Skeletal muscle satellite cell (primary cell): ENCODE measurements around the gene DNAJC22.

Experiments
- H3K27me3 ChIP-seq: 2 replicates; pipeline ENCODE4 v1.7.0; 2013; ENCODE audit warnings: low read length; ENCODE audit not compliant: control insufficient read depth, insufficient read depth
- H3K36me3 ChIP-seq: 2 replicates; pipeline ENCODE4 v1.7.0; 2013; ENCODE audit warnings: mild to moderate bottlenecking, control low read depth, low read length; ENCODE audit not compliant: insufficient read depth
- H3K4me1 ChIP-seq: 2 replicates; pipeline ENCODE4 v1.7.0; 2013; ENCODE audit warnings: low read length; ENCODE audit not compliant: control insufficient read depth, insufficient read depth
- H3K4me2 ChIP-seq: 2 replicates; pipeline ENCODE4 v1.7.0; 2013; ENCODE audit warnings: mild to moderate bottlenecking, low read length
- H3K4me3 ChIP-seq: 2 replicates; pipeline ENCODE4 v1.7.0; 2013; ENCODE audit warnings: low read length
- H3K9ac ChIP-seq: 2 replicates; pipeline ENCODE4 v1.7.0; 2013; ENCODE audit warnings: mild to moderate bottlenecking, low read depth, low read length, moderate library complexity
- H3K9me3 ChIP-seq: replicated peaks from 2 replicates; pipeline ENCODE4 v1.7.0; 2013; ENCODE audit warnings: mild to moderate bottlenecking, control low read depth, low read length

The DNAJC22 gene

DNA sequence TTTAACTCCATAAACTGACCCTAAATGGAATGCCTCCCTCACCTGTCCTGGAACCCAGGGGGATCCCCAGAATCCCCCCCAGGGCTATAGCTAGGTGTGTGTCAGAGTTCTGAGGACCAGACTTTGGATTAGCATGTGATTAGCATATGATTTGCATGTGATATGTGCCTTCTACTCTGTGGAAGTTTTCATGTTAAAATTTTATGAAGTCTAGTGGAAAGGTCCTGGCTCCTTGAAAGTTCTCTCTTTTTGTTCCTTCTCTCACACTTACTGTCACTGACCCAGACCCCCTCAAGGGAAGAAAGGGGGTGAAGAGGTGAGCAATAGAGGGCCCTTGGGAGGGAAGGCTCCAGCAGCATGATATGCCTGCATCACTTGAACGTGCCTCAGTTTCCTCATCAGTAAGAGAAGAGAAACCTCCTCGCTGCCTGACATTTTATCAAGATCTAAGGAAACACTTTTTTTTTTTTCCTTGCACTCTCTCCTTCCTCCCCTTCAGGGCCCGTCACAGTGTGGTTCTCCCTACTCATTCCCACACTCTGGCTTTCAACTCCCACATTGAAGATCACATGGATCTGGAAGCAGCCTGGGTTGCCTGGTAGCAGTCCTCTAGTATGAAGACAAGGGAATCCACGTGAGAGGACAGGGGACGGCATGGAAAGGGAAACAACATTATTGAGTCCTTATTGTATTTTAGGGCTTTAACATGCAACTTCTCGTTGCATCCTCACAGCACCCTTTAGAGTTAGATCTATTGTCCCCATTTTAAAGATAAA is 6.4 kb upstream of the DNAJC22 start:
- H3K4me2 ChIP-seq = no peak overlapping the region
- H3K9me3 ChIP-seq = no peaks in the 10 kb centered on the region
- no peak overlapping the region for H3K4me3 ChIP-seq
- H3K9ac ChIP-seq = no peak overlapping the region
- peaks cover 49% of the 10 kb centered on the region for H3K27me3 ChIP-seq
- no peaks in the 10 kb centered on the region for H3K36me3 ChIP-seq
- H3K4me1 ChIP-seq = peaks cover 21% of the 10 kb centered on the region

DNA sequence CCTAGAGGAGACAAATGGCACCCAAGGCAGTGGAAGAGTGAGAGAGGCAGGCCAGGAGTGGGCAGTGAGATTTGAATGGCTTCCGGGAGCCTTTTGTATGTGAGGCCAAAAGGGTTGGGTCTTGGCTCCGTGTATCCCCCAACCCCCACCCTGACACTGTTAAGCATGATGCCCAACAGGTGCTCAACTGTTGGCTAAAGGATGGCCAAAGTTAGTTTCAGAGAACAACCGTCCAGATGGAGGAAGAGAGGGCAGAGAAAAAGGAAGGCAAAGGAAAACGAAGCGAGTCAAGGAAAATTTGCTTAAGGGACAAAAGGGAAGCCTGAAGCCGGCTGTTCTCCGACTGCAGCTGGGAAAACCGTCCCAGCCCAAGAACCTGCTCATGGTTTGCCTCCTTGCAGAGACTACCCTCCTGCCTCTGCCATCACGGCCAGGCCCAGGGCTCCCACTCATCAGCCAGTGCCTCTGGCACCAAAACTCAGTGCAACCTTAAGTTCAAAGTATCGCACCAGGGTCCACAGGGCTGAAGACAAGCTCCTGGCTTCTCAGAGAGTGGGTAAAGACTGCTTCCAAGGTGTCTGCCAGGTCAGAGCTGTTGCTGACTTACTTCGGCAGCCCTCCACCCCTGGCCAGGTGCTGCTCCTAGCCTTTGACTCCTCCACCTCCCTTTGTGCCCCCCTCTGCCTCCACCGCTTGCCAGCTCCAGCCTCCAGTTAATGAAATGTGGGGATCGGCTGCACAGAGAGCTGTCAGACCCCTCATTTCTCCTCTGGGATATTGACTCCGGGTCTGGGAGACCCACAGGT is 5.5 kb upstream of the DNAJC22 start:
- Histone ChIP-seq H3K4me1 (peaks cover 29% of the 10 kb centered on the region), H3K36me3 (no peaks in the 10 kb centered on the region), H3K9me3 (no peaks in the 10 kb centered on the region), H3K27me3 (peaks cover 50% of the 10 kb centered on the region), H3K4me2 (no peak overlapping the region), H3K9ac (no peak overlapping the region), H3K4me3 (no peak overlapping the region)

DNA sequence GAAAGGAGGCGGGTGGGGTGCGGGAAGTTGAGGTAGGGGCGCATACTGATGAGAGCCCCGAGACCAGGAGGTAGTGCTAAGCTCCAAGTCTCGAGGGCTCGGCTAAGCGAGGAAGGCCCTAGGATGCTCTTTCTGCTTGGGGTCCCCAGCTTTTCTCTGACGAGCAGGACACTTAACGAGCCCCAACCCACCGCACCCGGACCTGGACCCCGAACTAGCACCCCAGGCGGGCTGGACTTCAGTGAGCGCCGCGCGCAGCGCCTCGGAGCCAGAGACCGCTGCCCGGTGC is 5.0 kb upstream of the DNAJC22 start:
- Histone ChIP-seq H3K4me2 (peak overlapping the region; percentile 81), H3K27me3 (peaks cover 50% of the 10 kb centered on the region), H3K9ac (no peak overlapping the region), H3K9me3 (no peaks in the 10 kb centered on the region), H3K36me3 (no peaks in the 10 kb centered on the region), H3K4me1 (peaks cover 30% of the 10 kb centered on the region), H3K4me3 (no peak overlapping the region)

DNA sequence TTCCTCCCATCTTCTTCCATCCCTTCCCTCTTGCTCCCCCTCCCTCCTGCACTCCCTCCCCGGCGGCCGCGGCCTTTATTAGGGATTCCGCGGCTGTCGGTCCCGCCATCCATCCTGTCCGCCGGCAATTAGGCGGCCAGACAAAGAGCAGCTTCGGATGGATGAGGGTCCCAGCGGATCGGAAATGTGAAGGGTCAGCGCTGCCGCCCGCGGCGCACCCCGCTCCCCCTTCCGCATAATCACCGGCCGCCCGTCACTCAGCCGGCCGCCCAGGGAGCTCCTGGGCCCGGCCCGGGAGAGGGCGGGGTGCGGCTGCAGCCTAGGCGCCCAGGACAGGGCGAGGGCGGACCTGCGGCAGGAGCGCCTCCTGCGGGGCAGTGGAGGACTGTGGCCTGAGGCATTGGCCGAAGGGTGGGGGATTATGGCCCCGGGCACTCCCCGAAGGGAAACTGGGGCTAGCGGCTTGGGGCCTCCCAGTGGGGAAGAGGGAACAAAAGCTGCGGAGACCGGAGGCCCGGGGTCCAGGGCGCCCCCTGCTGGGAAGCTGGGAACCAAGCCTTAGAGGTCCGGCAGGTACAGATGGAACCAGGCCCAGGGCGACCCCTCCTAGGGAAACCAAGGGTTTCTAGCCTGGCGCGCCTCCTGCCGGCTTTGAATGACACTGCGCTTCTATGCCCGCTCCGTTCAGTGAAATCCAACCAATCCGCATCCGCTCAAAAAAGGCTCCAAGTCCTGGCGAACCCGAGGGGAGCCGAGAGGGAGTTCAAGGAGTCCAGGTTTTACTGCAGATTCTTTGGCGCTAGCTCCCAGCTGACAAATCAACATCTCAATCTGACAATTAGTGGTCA is 4.4 kb upstream of the DNAJC22 start:
- Histone ChIP-seq H3K36me3 (no peaks in the 10 kb centered on the region), H3K27me3 (peaks cover 53% of the 10 kb centered on the region), H3K9ac (peak overlapping the region; percentile 24), H3K4me1 (peaks cover 33% of the 10 kb centered on the region), H3K4me2 (peak overlapping the region; percentile 81), H3K9me3 (no peaks in the 10 kb centered on the region), H3K4me3 (peak overlapping the region; percentile 53)

DNA sequence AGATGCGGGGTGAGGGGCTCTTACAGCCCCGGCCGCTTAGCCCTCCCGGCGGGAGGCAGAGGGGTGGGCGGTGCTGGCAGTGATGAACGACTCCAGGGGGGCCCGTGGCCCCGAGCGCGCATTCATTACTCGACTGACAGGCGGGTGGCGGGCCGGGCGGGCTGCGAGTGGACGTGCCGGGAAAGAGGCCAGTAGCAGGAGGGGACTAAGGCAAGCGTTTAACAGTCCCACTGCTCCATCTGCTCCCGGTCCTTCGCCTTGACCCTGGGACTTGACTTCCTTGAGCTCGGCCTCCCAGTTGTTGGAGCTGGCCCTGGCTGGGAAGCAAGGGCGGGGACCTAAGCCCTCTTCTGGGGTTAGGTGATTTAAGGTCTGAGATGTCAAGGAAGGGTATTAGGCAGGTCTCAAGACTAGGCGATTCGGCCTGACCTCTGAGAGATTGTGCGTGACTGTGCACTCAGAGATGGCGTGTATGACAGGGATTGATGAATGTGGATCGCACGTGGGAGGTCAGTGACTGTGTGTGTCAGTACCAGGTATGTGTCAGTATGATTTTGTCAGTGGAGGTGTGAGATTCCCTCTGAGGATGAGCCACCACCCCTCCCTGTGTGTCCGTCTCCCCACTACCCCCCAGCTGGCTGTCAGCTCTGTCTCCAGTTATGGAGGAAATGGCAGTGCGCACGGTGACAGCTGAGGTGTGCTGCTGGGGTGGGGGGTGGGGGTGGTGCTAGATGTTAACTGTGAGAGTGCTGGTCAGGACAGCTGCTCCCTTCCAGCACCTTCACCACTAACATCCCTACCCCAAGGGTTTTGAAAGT is 3.6 kb upstream of the DNAJC22 start:
- H3K4me3 ChIP-seq = peak overlapping the region; percentile 53
- H3K9ac ChIP-seq = no peak overlapping the region
- H3K4me2 ChIP-seq = peak overlapping the region; percentile 81
- H3K36me3 ChIP-seq = no peaks in the 10 kb centered on the region
- no peaks in the 10 kb centered on the region for H3K9me3 ChIP-seq
- H3K4me1 ChIP-seq = peaks cover 41% of the 10 kb centered on the region
- peaks cover 54% of the 10 kb centered on the region for H3K27me3 ChIP-seq

DNA sequence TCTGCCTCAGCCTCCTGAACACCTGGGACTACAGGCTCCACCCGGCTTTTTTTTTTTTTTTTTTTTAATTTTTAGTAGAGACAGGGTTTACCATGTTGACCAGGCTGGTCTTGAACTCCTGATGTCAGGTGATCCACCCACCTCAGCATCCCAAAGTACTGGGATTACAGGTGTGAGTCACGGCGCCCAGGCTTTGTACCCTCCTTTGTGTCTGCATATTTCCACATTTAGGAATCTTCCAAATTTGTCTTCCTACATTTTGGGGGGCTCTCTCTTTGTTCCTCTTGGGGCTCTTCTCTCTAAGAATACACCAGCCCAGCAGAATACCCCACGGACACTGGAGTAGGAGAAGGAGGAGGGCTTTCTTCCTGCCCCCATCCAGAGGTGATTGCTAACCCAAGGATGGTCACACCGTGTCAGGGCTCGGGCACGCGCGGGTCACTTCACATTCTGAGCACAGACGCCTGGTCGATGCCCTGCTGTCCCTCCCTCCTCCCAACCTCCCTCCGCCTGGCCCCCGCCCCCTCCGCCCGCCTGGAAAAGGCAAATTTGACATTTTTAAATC is 2.1 kb upstream of the DNAJC22 start:
- Histone ChIP-seq H3K4me2 (no peak overlapping the region), H3K27me3 (peaks cover 48% of the 10 kb centered on the region), H3K4me1 (peaks cover 49% of the 10 kb centered on the region), H3K4me3 (no peak overlapping the region), H3K9ac (no peak overlapping the region), H3K36me3 (no peaks in the 10 kb centered on the region), H3K9me3 (no peaks in the 10 kb centered on the region)

- Histone ChIP-seq H3K9me3 (no peaks in the 10 kb centered on the region), H3K4me2 (peak overlapping the region; percentile 94), H3K27me3 (peaks cover 45% of the 10 kb centered on the region), H3K36me3 (no peaks in the 10 kb centered on the region), H3K4me1 (peaks cover 49% of the 10 kb centered on the region), H3K4me3 (peak overlapping the region; percentile 67), H3K9ac (peak overlapping the region; percentile 46)
Observed at GRCh38 chr12:49345051-49345824, 1.4 kb upstream of the DNAJC22 start.

DNA sequence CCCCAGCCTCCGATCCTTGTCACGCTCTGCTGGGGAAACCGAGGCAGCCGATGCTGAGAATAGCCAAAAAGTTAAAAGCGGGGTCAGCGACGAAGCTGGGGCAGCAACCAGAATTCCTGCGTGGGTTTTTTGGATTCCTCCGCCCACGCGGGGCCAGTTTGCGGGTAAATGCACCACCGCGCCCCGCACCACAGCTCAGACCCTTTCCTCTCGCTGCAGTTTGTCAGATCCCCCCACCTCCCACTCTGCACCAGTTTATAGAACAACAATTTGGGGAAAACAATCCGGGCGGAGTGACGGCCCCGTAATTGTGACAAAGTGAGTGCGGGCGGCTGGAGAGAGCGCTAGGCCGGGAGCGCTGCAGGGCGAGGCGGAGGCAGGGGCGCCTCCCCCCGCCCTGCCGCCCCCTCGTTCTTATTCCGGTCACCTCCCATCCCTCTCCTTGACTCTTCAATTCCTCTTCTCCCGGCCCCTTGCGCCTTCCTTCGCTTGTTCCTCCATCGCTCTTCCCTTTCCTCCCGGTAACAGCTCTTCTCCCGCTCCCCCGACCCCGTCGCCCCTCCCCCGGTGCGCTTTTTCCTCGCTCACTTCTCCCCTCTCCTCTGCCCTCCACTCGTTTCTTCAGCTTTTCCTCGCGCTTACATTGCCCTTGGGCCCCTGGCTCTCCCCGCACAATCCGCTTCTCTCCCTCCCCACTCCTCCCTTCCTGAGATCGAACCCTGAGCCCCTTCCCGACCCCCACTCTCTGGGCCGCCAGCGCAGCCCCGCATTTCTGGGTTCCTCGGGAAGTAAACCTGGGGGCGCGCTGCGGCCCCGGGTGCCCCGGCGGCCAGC is 646 bp upstream of the DNAJC22 start:
- H3K9ac ChIP-seq = peak overlapping the region; percentile 46
- peaks cover 38% of the 10 kb centered on the region for H3K27me3 ChIP-seq

GRCh38 chr12:49347311-49348193 is 864 bp downstream of the DNAJC22 start:
- peak overlapping the region; percentile 67 for H3K9ac ChIP-seq
- H3K4me1 ChIP-seq = peaks cover 43% of the 10 kb centered on the region
- peaks cover 34% of the 10 kb centered on the region for H3K27me3 ChIP-seq
- H3K4me2 ChIP-seq = peak overlapping the region; percentile 94
- H3K9me3 ChIP-seq = no peaks in the 10 kb centered on the region
- peak overlapping the region; percentile 67 for H3K4me3 ChIP-seq
- H3K36me3 ChIP-seq = peaks cover 2% of the 10 kb centered on the region

More for the DNA sequence above, 646 bp upstream of the DNAJC22 start:
- H3K4me3 ChIP-seq = peak overlapping the region; percentile 67
- H3K36me3 ChIP-seq = peaks cover under 1% of the 10 kb centered on the region
- peaks cover 49% of the 10 kb centered on the region for H3K4me1 ChIP-seq
- H3K4me2 ChIP-seq = peak overlapping the region; percentile 94
- H3K9me3 ChIP-seq = no peaks in the 10 kb centered on the region
